H9 (cell line): ENCODE data around the gene MOSMO. TPM values are rescaled to one million over a fixed set of nuclear protein-coding genes. Genes with fewer than 3 reads are reported as not detected.

Experiments used
- DNase-seq: peaks from one replicate; pipeline ENCODE4 v3.0.0-alpha.2; 2017
- H2AFZ ChIP-seq: one replicate; pipeline ENCODE4 v1.6.1; 2013; ENCODE audit warnings: mild to moderate bottlenecking, low read length, control low read depth, moderate library complexity
- H2AK5ac ChIP-seq: 2 replicates; pipeline ENCODE4 v1.6.1; 2013; ENCODE audit warnings: low read length, control low read depth, mixed read lengths; ENCODE audit not compliant: insufficient read length
- H2BK120ac ChIP-seq: one replicate; pipeline ENCODE4 v1.6.1; 2013; ENCODE audit warnings: low read depth, mild to moderate bottlenecking, low read length, control low read depth, inconsistent platforms; ENCODE audit not compliant: poor library complexity, severe bottlenecking
- H2BK12ac ChIP-seq: 2 replicates; pipeline ENCODE4 v1.6.1; 2013; ENCODE audit warnings: low read length, control low read depth, mixed read lengths, low read depth; ENCODE audit not compliant: insufficient read length
- H2BK15ac ChIP-seq: 2 replicates; pipeline ENCODE4 v1.6.1; 2013; ENCODE audit warnings: low read depth, low read length, control low read depth
- H2BK20ac ChIP-seq: one replicate; pipeline ENCODE4 v1.6.1; 2013; ENCODE audit warnings: low read depth, mild to moderate bottlenecking, low read length, control low read depth, inconsistent platforms; ENCODE audit not compliant: poor library complexity, severe bottlenecking
- H2BK5ac ChIP-seq: 2 replicates; pipeline ENCODE4 v1.6.1; 2013; ENCODE audit warnings: low read length, control low read depth, mixed read lengths; ENCODE audit not compliant: insufficient read length
- H3K14ac ChIP-seq: 2 replicates; pipeline ENCODE4 v1.6.1; 2013; ENCODE audit warnings: low read length, control low read depth; ENCODE audit not compliant: insufficient read depth
- H3K18ac ChIP-seq: 2 replicates; pipeline ENCODE4 v1.6.1; 2013; ENCODE audit warnings: low read depth, mild to moderate bottlenecking, mixed read lengths, low read length, control low read depth; ENCODE audit not compliant: insufficient read length
- H3K23ac ChIP-seq: 2 replicates; pipeline ENCODE4 v1.6.1; 2013; ENCODE audit warnings: low read length, control low read depth, mixed read lengths, low read depth; ENCODE audit not compliant: insufficient read length
- H3K23me2 ChIP-seq: 2 replicates; pipeline ENCODE4 v1.6.1; 2013; ENCODE audit warnings: low read depth, mild to moderate bottlenecking, mixed read lengths, low read length, control low read depth; ENCODE audit not compliant: insufficient read length, poor library complexity, severe bottlenecking
- H3K27ac ChIP-seq: 2 replicates; pipeline ENCODE4 v1.5.1; 2013; ENCODE audit warnings: low read length, control low read depth, mixed read lengths, low read depth; ENCODE audit not compliant: insufficient read length
- H3K27me3 ChIP-seq: 2 replicates; pipeline ENCODE4 v1.6.1; 2013; ENCODE audit warnings: low read length, control low read depth, inconsistent platforms; ENCODE audit not compliant: insufficient read depth
- H3K4ac ChIP-seq: 2 replicates; pipeline ENCODE4 v1.6.1; 2013; ENCODE audit warnings: low read depth, mild to moderate bottlenecking, control low read depth, inconsistent platforms, low read length, moderate library complexity
- H3K4me1 ChIP-seq: 2 replicates; pipeline ENCODE4 v1.6.1; 2013; ENCODE audit warnings: low read length, control low read depth, inconsistent platforms; ENCODE audit not compliant: insufficient read depth
- H3K4me2 ChIP-seq: 2 replicates; pipeline ENCODE4 v1.6.1; 2013; ENCODE audit warnings: low read length, control low read depth, mixed read lengths; ENCODE audit not compliant: insufficient read length, insufficient read depth
- H3K56ac ChIP-seq: 2 replicates; pipeline ENCODE4 v1.6.1; 2013; ENCODE audit warnings: low read depth, mild to moderate bottlenecking, mixed read lengths, low read length, control low read depth; ENCODE audit not compliant: insufficient read length
- H3K79me1 ChIP-seq: 2 replicates; pipeline ENCODE4 v1.6.1; 2013; ENCODE audit warnings: low read depth, mild to moderate bottlenecking, moderate library complexity, low read length, control low read depth, inconsistent platforms; ENCODE audit not compliant: insufficient read depth, poor library complexity, severe bottlenecking
- H3K79me2 ChIP-seq: 2 replicates; pipeline ENCODE4 v1.6.1; 2013; ENCODE audit warnings: low read length, control low read depth, inconsistent platforms; ENCODE audit not compliant: insufficient read depth
- H3K9ac ChIP-seq: 2 replicates; pipeline ENCODE4 v1.6.1; 2013; ENCODE audit warnings: low read length, control low read depth, mixed read lengths; ENCODE audit not compliant: insufficient read length; ENCODE audit errors: extremely low read depth
- H3K9me3 ChIP-seq: one replicate; pipeline ENCODE4 v1.6.1; 2013; ENCODE audit warnings: low read depth, low read length, inconsistent platforms; ENCODE audit not compliant: control insufficient read depth
- H3T11ph ChIP-seq: one replicate; pipeline ENCODE4 v1.6.1; 2013; ENCODE audit warnings: mild to moderate bottlenecking, low read length, control low read depth, inconsistent platforms
- H4K20me1 ChIP-seq: one replicate; pipeline ENCODE4 v1.6.1; 2013; ENCODE audit not compliant: control insufficient read depth, insufficient read length, insufficient read depth
- H4K5ac ChIP-seq: 2 replicates; pipeline ENCODE4 v1.6.1; 2013; ENCODE audit warnings: low read depth, mild to moderate bottlenecking, mixed read lengths, low read length, control low read depth; ENCODE audit not compliant: insufficient read length
- H4K8ac ChIP-seq: replicated peaks from 2 replicates; pipeline ENCODE4 v1.6.1; 2013; ENCODE audit warnings: low read length, control low read depth, mixed read lengths, low read depth; ENCODE audit not compliant: insufficient read length
- H4K91ac ChIP-seq: 2 replicates; pipeline ENCODE4 v1.6.1; 2013; ENCODE audit warnings: low read depth, mild to moderate bottlenecking, moderate library complexity, mixed read lengths, low read length, control low read depth; ENCODE audit not compliant: insufficient read length
- H3K27ac Mint-ChIP-seq, 3 experiments: 2 replicates in 2 of 3; 3 replicates in 1 of 3; pipeline ENCODE4 v1.8.0; 2020 to 2021; ENCODE audit warnings: mixed read lengths in 3 of 3, mild to moderate bottlenecking in 1 of 3, moderate library complexity in 1 of 3
- H3K27me3 Mint-ChIP-seq: 2 replicates; pipeline ENCODE4 v1.8.0; 2021; ENCODE audit warnings: low read depth, mild to moderate bottlenecking, moderate library complexity, mixed read lengths
- H3K36me3 Mint-ChIP-seq, 3 experiments: 2 replicates in 2 of 3; 3 replicates in 1 of 3; pipeline ENCODE4 v1.8.0; 2020 to 2021; ENCODE audit warnings: low read depth in 3 of 3, mixed read lengths in 3 of 3; ENCODE audit not compliant: insufficient read depth in 1 of 3
- H3K4me1 Mint-ChIP-seq, 2 experiments: 2 replicates each; pipeline ENCODE4 v1.8.0; 2020; ENCODE audit warnings: mixed read lengths in 2 of 2
- H3K4me3 Mint-ChIP-seq, 2 experiments: 2 replicates in 1 of 2; 3 replicates in 1 of 2; pipeline ENCODE4 v1.8.0; 2020 to 2021; ENCODE audit warnings: mild to moderate bottlenecking in 2 of 2, mixed read lengths in 2 of 2, moderate library complexity in 1 of 2
- H3K9me3 Mint-ChIP-seq, 2 experiments: 2 replicates in 1 of 2; 3 replicates in 1 of 2; pipeline ENCODE4 v1.8.0; 2020; ENCODE audit warnings: mild to moderate bottlenecking in 2 of 2, mixed read lengths in 2 of 2, moderate library complexity in 1 of 2
- WGBS: extraction: QIAGEN DNeasy Blood & Tissue Kit; methylation state at CpG from one replicate; pipeline ENCODE4 v1.1.7; 2013; ENCODE audit warnings: missing lambda C conversion rate, low lambda C conversion rate, mixed read lengths; ENCODE audit not compliant: insufficient read length; ENCODE audit errors: extremely low coverage; 5-methylcytosine and 5-hydroxymethylcytosine counted together
- total RNA-seq: library from RNA; stranded (reverse); gene quantifications from 2 replicates; pipeline ENCODE4 v1.2.1, GENCODE V29; 2021
- TF ChIP-seq, protein P1 (sequence below): fragments of 200-600 bp; sonication (generic); conservative IDR thresholded peaks from 3 replicates; pipeline ENCODE4 v1.8.0; 2021; ENCODE audit warnings: antibody characterized with exemption, mild to moderate bottlenecking

Gene MOSMO
- total RNA-seq, 1 experiment from 2014 or later, result 13.5 TPM

- H3K27me3 Mint-ChIP-seq, result no peaks in the 10 kb centered on the region
- Histone ChIP-seq H2AK5ac (no peak overlapping the region), H3K18ac (no peak overlapping the region), H3K56ac (no peak overlapping the region), H4K8ac (no peak overlapping the region), H4K5ac (no peak overlapping the region), H2BK20ac (no peak overlapping the region), H3K4me1 (no peaks in the 10 kb centered on the region), H3K27me3 (no peaks in the 10 kb centered on the region), H3K4ac (no peak overlapping the region), H3T11ph (no peak overlapping the region), H3K79me2 (no peaks in the 10 kb centered on the region), H2BK12ac (no peak overlapping the region), H2BK120ac (no peak overlapping the region), H3K23me2 (no peaks in the 10 kb centered on the region), H3K9ac (no peak overlapping the region), H3K79me1 (peaks cover 2% of the 10 kb centered on the region), H3K4me2 (no peak overlapping the region), H3K9me3 (no peaks in the 10 kb centered on the region), H2BK5ac (no peak overlapping the region), H2BK15ac (no peak overlapping the region), H4K20me1 (no peaks in the 10 kb centered on the region), H2AFZ (no peak overlapping the region), H3K23ac (no peak overlapping the region), H4K91ac (no peak overlapping the region), H3K14ac (no peak overlapping the region), H3K27ac (no peak overlapping the region)
- TF ChIP-seq, protein P1, sequence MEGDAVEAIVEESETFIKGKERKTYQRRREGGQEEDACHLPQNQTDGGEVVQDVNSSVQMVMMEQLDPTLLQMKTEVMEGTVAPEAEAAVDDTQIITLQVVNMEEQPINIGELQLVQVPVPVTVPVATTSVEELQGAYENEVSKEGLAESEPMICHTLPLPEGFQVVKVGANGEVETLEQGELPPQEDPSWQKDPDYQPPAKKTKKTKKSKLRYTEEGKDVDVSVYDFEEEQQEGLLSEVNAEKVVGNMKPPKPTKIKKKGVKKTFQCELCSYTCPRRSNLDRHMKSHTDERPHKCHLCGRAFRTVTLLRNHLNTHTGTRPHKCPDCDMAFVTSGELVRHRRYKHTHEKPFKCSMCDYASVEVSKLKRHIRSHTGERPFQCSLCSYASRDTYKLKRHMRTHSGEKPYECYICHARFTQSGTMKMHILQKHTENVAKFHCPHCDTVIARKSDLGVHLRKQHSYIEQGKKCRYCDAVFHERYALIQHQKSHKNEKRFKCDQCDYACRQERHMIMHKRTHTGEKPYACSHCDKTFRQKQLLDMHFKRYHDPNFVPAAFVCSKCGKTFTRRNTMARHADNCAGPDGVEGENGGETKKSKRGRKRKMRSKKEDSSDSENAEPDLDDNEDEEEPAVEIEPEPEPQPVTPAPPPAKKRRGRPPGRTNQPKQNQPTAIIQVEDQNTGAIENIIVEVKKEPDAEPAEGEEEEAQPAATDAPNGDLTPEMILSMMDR, result no peak
- DNase-seq, result no peak
- no CpG with 5 or more reads among the region's 1 CpG for WGBS
- H3K9me3 Mint-ChIP-seq, result peaks cover 5 to 6% of the 10 kb centered on the region in 2 experiments; a peak in 4 of 5 replicates
- no peak overlapping the region; a peak in 1 of 7 replicates for H3K27ac Mint-ChIP-seq
- H3K4me1 Mint-ChIP-seq, result peaks cover 18 to 26% of the 10 kb centered on the region in 2 experiments
- H3K36me3 Mint-ChIP-seq, result peaks cover 5 to 13% (median 7%) of the 10 kb centered on the region in 3 experiments; a peak in 6 of 7 replicates
- H3K4me3 Mint-ChIP-seq, result no peak overlapping the region
Observed at GRCh38 chr16:22063888-22064467, 56.1 kb downstream of the MOSMO start.
